HG03432 (cell line): Measurements from ENCODE around the gene HOPX.
"Not testable (repeated sequence)": the region's sequence is repeated elsewhere in the genome, so short reads cannot be mapped to it uniquely, and the experiment has no call there.

Experiments
- ATAC-seq: cut with Tn5 transposase; IDR thresholded peaks from one replicate; pipeline ENCODE4 v1.9.1; 2021; ENCODE audit warnings: mild to moderate bottlenecking, moderate library complexity; ENCODE audit not compliant: unreplicated experiment

Gene HOPX

GRCh38 chr4:56655627-56656345 is 25.3 kb downstream of the HOPX start:
- ATAC-seq, result peak; percentile 41

- ATAC-seq, result peak; percentile 29
Observed at GRCh38 chr4:56655209-56655626, 25.9 kb downstream of the HOPX start.

- ATAC-seq, result no peak
Observed at GRCh38 chr4:56654238-56654632, 26.9 kb downstream of the HOPX start.

- no peak for ATAC-seq
Observed at GRCh38 chr4:56653461-56654237, 27.4 kb downstream of the HOPX start.

GRCh38 chr4:56652196-56652595 is 28.9 kb downstream of the HOPX start:
- no peak for ATAC-seq

- no peak for ATAC-seq
Observed at GRCh38 chr4:56651056-56651350, 30.1 kb downstream of the HOPX start.

GRCh38 chr4:56650262-56651055 is 30.6 kb downstream of the HOPX start:
- no peak for ATAC-seq

GRCh38 chr4:56649445-56650261 is 31.4 kb downstream of the HOPX start:
- no peak for ATAC-seq

GRCh38 chr4:56648824-56649151 is 32.3 kb downstream of the HOPX start:
- no peak for ATAC-seq

GRCh38 chr4:56648021-56648823 is 32.9 kb downstream of the HOPX start:
- no peak for ATAC-seq

- ATAC-seq, result no peak
Observed at GRCh38 chr4:56646341-56646740, 34.8 kb downstream of the HOPX start.

- no peak for ATAC-seq
Observed at GRCh38 chr4:56643596-56643995, 37.5 kb downstream of the HOPX start.

- no peak for ATAC-seq
Observed at GRCh38 chr4:56641494-56642051, 39.5 kb downstream of the HOPX start.

GRCh38 chr4:56640621-56641493 is 40.2 kb downstream of the HOPX start:
- ATAC-seq, result no peak

- no peak for ATAC-seq
Observed at GRCh38 chr4:56637791-56638190, 43.3 kb downstream of the HOPX start.

GRCh38 chr4:56637154-56637553 is 43.9 kb downstream of the HOPX start:
- no peak for ATAC-seq

- not testable (repeated sequence) for ATAC-seq
Observed at GRCh38 chr4:56634954-56635353, 46.1 kb downstream of the HOPX start.

- no peak for ATAC-seq
Observed at GRCh38 chr4:56633486-56633885, 47.6 kb downstream of the HOPX start.
